ENCODE data around the gene RPS15. TPM values are rescaled to one million over a fixed set of nuclear protein-coding genes. Genes with fewer than 3 reads are reported as not detected.

Gene RPS15
- total and polyA plus RNA-seq, 2 donors (not counting 3 experiments of a cell fraction or from before 2014, with no cell fraction given) = 1,260 to 3,270 TPM

- Histone ChIP-seq H2AFZ (ENCODE audit: low read depth, low read length) (no peak overlapping the region), H3K4me3 (replicated peaks in 1 of 3; ENCODE audit: insufficient read depth in 1 of 3, low read depth in 1 of 3, low read length in 3 of 3) (no peak overlapping the region), H4K20me1 (replicated peaks; ENCODE audit: control insufficient read depth, extremely low read depth, insufficient read depth, low read length) (no peaks in the 10 kb centered on the region), H3K9ac (replicated peaks; ENCODE audit: extremely low read depth, insufficient read depth, low read length) (no peak overlapping the region), H3K4me2 (ENCODE audit: insufficient read depth, low read length) (no peak overlapping the region), H3K79me2 (ENCODE audit: control insufficient read depth, insufficient read depth, low read length) (peaks cover 1% of the 10 kb centered on the region), H3K9me1 (replicated peaks; ENCODE audit: control insufficient read depth, extremely low read depth, insufficient read depth, low read length) (no peaks in the 10 kb centered on the region), H3K36me3 (ENCODE audit: control insufficient read depth in 2 of 2, extremely low read depth in 1 of 2, insufficient read depth in 2 of 2, low read length in 2 of 2) (peaks cover 3 to 5% of the 10 kb centered on the region in 2 experiments), H3K4me1 (ENCODE audit: control insufficient read depth, extremely low read depth, insufficient read depth, low read length) (no peaks in the 10 kb centered on the region), H3K9me3 (replicated peaks; ENCODE audit: control insufficient read depth, insufficient read depth, low read length) (no peaks in the 10 kb centered on the region), H3K27ac (ENCODE audit: insufficient read depth, low read depth, low read length) (no peak overlapping the region), H3K27me3 (ENCODE audit: control insufficient read depth in 2 of 2, insufficient read depth in 2 of 2, low read length in 2 of 2) (peaks cover 27 to 39% of the 10 kb centered on the region in 2 experiments)
- no peak for TF ChIP-seq MAX (IDR thresholded peaks at IDR 0.05; ENCODE audit: insufficient read depth, insufficient read length)
- TF ChIP-seq POLR2A (IDR thresholded peaks at IDR 0.05; ENCODE audit: low read depth, low read length) = no peak
- TF ChIP-seq EZH2 (IDR thresholded peaks at IDR 0.05; ENCODE audit: borderline replicate concordance, low read depth, low read length, severe bottlenecking) = peak; percentile 99
- no peak for DNase-seq (ENCODE audit: low read depth, low spot score)
- ChIA-PET POLR2A (no interaction called here), CTCF (interaction anchor here (1.0 kb wide), 1 partner anchor 20 kb away, joined by 4 read pairs; no protein-coding TSS in a partner anchor)
- BruUV-seq (replicated peaks) = no TSS peak
- dilution Hi-C loops (cut with MboI; ENCODE audit: extremely low pct_ligation_motif_present, low sequenced_read_pairs) (no loop called here), intact Hi-C loops (cut with micrococcal nuclease) (no loop called here)
- FAIRE-seq = no peak
Observed at GRCh38 chr19:1446713-1447481, 8.7 kb downstream of the RPS15 start.

GRCh38 chr19:1447504-1447903, 9.3 kb downstream of the RPS15 start:
- Histone ChIP-seq H3K79me2 (ENCODE audit: control insufficient read depth, insufficient read depth, low read length) (no peaks in the 10 kb centered on the region), H3K4me1 (ENCODE audit: control insufficient read depth, extremely low read depth, insufficient read depth, low read length) (no peaks in the 10 kb centered on the region), H2AFZ (ENCODE audit: low read depth, low read length) (no peak overlapping the region), H3K4me2 (ENCODE audit: insufficient read depth, low read length) (no peak overlapping the region), H3K9me1 (replicated peaks; ENCODE audit: control insufficient read depth, extremely low read depth, insufficient read depth, low read length) (no peaks in the 10 kb centered on the region), H4K20me1 (replicated peaks; ENCODE audit: control insufficient read depth, extremely low read depth, insufficient read depth, low read length) (no peaks in the 10 kb centered on the region), H3K27ac (ENCODE audit: insufficient read depth, low read depth, low read length) (no peak overlapping the region), H3K9ac (replicated peaks; ENCODE audit: extremely low read depth, insufficient read depth, low read length) (no peak overlapping the region), H3K27me3 (ENCODE audit: control insufficient read depth in 2 of 2, insufficient read depth in 2 of 2, low read length in 2 of 2) (peaks cover 30 to 41% of the 10 kb centered on the region in 2 experiments), H3K9me3 (replicated peaks; ENCODE audit: control insufficient read depth, insufficient read depth, low read length) (no peaks in the 10 kb centered on the region), H3K36me3 (ENCODE audit: control insufficient read depth in 2 of 2, extremely low read depth in 1 of 2, insufficient read depth in 2 of 2, low read length in 2 of 2) (peaks cover 0 to under 1% of the 10 kb centered on the region in 2 experiments), H3K4me3 (replicated peaks in 1 of 3; ENCODE audit: insufficient read depth in 1 of 3, low read depth in 1 of 3, low read length in 3 of 3) (no peak overlapping the region)
- no peak for FAIRE-seq
- CTCF ChIA-PET = no interaction called here
- intact Hi-C loops (cut with micrococcal nuclease) (no loop called here), dilution Hi-C loops (cut with MboI; ENCODE audit: extremely low pct_ligation_motif_present, low sequenced_read_pairs) (no loop called here)
- POLR2A ChIA-PET = no interaction called here
- BruUV-seq (replicated peaks) = no TSS peak
- no peak for DNase-seq (ENCODE audit: low read depth, low spot score)
- TF ChIP-seq POLR2A (IDR thresholded peaks at IDR 0.05; ENCODE audit: low read depth, low read length) (no peak), CTCF (IDR thresholded peaks at IDR 0.05; ENCODE audit: extremely low read depth in 1 of 2, insufficient read depth in 1 of 2, low read depth in 1 of 2, low read length in 2 of 2) (no peak), POLR2AphosphoS5 (IDR thresholded peaks at IDR 0.05; ENCODE audit: insufficient read depth, low read depth, low read length) (no peak), EZH2 (IDR thresholded peaks at IDR 0.05; ENCODE audit: borderline replicate concordance, low read depth, low read length, severe bottlenecking) (no peak), MYC (IDR thresholded peaks at IDR 0.05; ENCODE audit: low read depth, low read length) (no peak), GATA2 (IDR thresholded peaks at IDR 0.05; ENCODE audit: insufficient read depth, insufficient read length, low read depth, low read length) (no peak), FOS (IDR thresholded peaks at IDR 0.05; ENCODE audit: borderline replicate concordance, insufficient read depth, low read length) (no peak), JUN (IDR thresholded peaks at IDR 0.05; ENCODE audit: borderline replicate concordance, insufficient read depth, insufficient read length, low read depth) (no peak)
